H1 (cell line): ENCODE results near the gene SVOPL. TPM values are rescaled to one million over a fixed set of nuclear protein-coding genes. Genes with fewer than 3 reads are reported as not detected.

ENCODE experiments used
- CTCF ChIA-PET: fragments of 300-600 bp; sonication (Branson Sonifier 250); formaldehyde crosslinking; loops from one replicate; lab custom pipeline; 2021; ENCODE audit not compliant: partially characterized antibody; lab: Charles Lee
- POLR2A ChIA-PET: fragments of 300-600 bp; sonication (Branson Sonifier 250); formaldehyde crosslinking; loops from one replicate; lab custom pipeline; 2021; ENCODE audit warnings: inconsistent platforms; ENCODE audit not compliant: partially characterized antibody; lab: Charles Lee
- DNase-seq, 2 experiments: peaks; one replicate each; pipeline versions ENCODE4 v3.0.0 to v3.0.0-alpha.2; 2010 to 2022; ENCODE audit warnings: low spot score in 2 of 2, low read depth in 1 of 2, mixed read lengths in 1 of 2
- FAIRE-seq: peaks from 2 replicates; lab custom pipeline; 2011; peaks lifted over from hg19 to GRCh38; lab: Jason Lieb, UNC
- H2AFZ ChIP-seq: 2 replicates; pipeline ENCODE4 v1.8.1; 2012; ENCODE audit warnings: low read length, inconsistent platforms
- H2AK5ac ChIP-seq: 2 replicates; pipeline ENCODE4 v1.6.1; 2013; ENCODE audit warnings: low read depth, low read length
- H2BK120ac ChIP-seq: replicated peaks from 2 replicates; pipeline ENCODE3; 2013; ENCODE audit warnings: low read depth, low read length, inconsistent platforms
- H2BK12ac ChIP-seq: 2 replicates; pipeline ENCODE4 v1.6.1; 2013; ENCODE audit warnings: low read depth, low read length
- H2BK15ac ChIP-seq: 2 replicates; pipeline ENCODE4 v1.6.1; 2013; ENCODE audit warnings: low read length
- H2BK20ac ChIP-seq: 2 replicates; pipeline ENCODE4 v1.6.1; 2013; ENCODE audit warnings: low read length
- H2BK5ac ChIP-seq: 2 replicates; pipeline ENCODE4 v1.6.1; 2013; ENCODE audit warnings: low read depth, low read length
- H3K14ac ChIP-seq: 2 replicates; pipeline ENCODE4 v1.6.1; 2013; ENCODE audit warnings: inconsistent platforms; ENCODE audit not compliant: insufficient read length
- H3K18ac ChIP-seq: 2 replicates; pipeline ENCODE4 v1.6.1; 2013; ENCODE audit warnings: low read length; ENCODE audit errors: extremely low read depth
- H3K23ac ChIP-seq: 2 replicates; pipeline ENCODE4 v1.6.1; 2013; ENCODE audit warnings: inconsistent platforms; ENCODE audit not compliant: insufficient read length
- H3K23me2 ChIP-seq: 2 replicates; pipeline ENCODE4 v1.6.1; 2013; ENCODE audit warnings: low read depth, low read length
- H3K27ac ChIP-seq: 2 replicates; pipeline ENCODE4 v1.6.1; 2011; ENCODE audit warnings: low read depth, low read length, inconsistent platforms
- H3K27me3 ChIP-seq, 4 experiments: replicated peaks in 1 of 4; 1 replicate in 1 of 4; 2 replicates in 3 of 4; pipeline versions ENCODE4 v1.6.1 to v1.8.1; 2011 to 2013; ENCODE audit warnings: low read length in 3 of 4, mild to moderate bottlenecking in 3 of 4, inconsistent platforms in 2 of 4, mixed read lengths in 2 of 4, moderate library complexity in 1 of 4; ENCODE audit not compliant: control insufficient read depth in 3 of 4, insufficient read depth in 3 of 4; ENCODE audit errors: extremely low read depth in 1 of 4
- H3K36me3 ChIP-seq, 4 experiments: 2 replicates each; pipeline versions ENCODE4 v1.6.1 to v1.8.1; 2011 to 2013; ENCODE audit warnings: mild to moderate bottlenecking in 4 of 4, low read length in 3 of 4, moderate library complexity in 2 of 4, control low read depth in 1 of 4, inconsistent platforms in 1 of 4; ENCODE audit not compliant: insufficient read depth in 4 of 4, control insufficient read depth in 2 of 4
- H3K4ac ChIP-seq: replicated peaks from 2 replicates; pipeline ENCODE3; 2013; ENCODE audit warnings: low read length, low read depth, mixed read lengths, inconsistent platforms; ENCODE audit not compliant: insufficient read length
- H3K4me1 ChIP-seq, 4 experiments: replicated peaks in 1 of 4; 1 replicate in 1 of 4; 2 replicates in 3 of 4; pipeline versions ENCODE4 v1.6.1 to v1.8.1; 2011 to 2013; ENCODE audit warnings: low read length in 3 of 4, inconsistent platforms in 2 of 4, mixed read lengths in 1 of 4; ENCODE audit not compliant: insufficient read depth in 4 of 4, control insufficient read depth in 3 of 4
- H3K4me2 ChIP-seq, 2 experiments: 2 replicates each; pipeline versions ENCODE4 v1.6.1 to v1.8.1; 2011 to 2013; ENCODE audit warnings: low read depth in 2 of 2, low read length in 2 of 2, control low read depth in 1 of 2, inconsistent platforms in 1 of 2, mild to moderate bottlenecking in 1 of 2; ENCODE audit not compliant: insufficient read depth in 1 of 2
- H3K4me3 ChIP-seq, 4 experiments: fragments of 200-600, 300-600 bp in 1 of 4; sonication (generic), shearing (Covaris generic), sonication (Bioruptor Twin) in 1 of 4; 2 replicates each; pipeline versions ENCODE4 v1.5.1 to v1.8.1; 2011 to 2016; ENCODE audit warnings: low read length in 4 of 4, low read depth in 3 of 4, control low read depth in 2 of 4, inconsistent platforms in 2 of 4, mild to moderate bottlenecking in 2 of 4, mixed read lengths in 1 of 4, moderate library complexity in 1 of 4; ENCODE audit not compliant: insufficient read depth in 2 of 4; ENCODE audit errors: extremely low read depth in 1 of 4
- H3K56ac ChIP-seq: replicated peaks from 2 replicates; pipeline ENCODE3; 2013; ENCODE audit warnings: low read depth, mild to moderate bottlenecking, mixed read lengths, low read length, inconsistent platforms; ENCODE audit not compliant: insufficient read length
- H3K79me1 ChIP-seq: 2 replicates; pipeline ENCODE4 v1.6.1; 2013; ENCODE audit warnings: low read depth, low read length, control low read depth
- H3K79me2 ChIP-seq, 2 experiments: 2 replicates each; pipeline versions ENCODE4 v1.6.1 to v1.8.1; 2012 to 2013; ENCODE audit warnings: low read length in 2 of 2, mild to moderate bottlenecking in 2 of 2, inconsistent platforms in 1 of 2; ENCODE audit not compliant: insufficient read depth in 2 of 2, control insufficient read depth in 1 of 2
- H3K9ac ChIP-seq, 4 experiments: replicated peaks in 1 of 4; 1 replicate in 1 of 4; 2 replicates in 3 of 4; pipeline versions ENCODE4 v1.6.1 to v1.8.1; 2011 to 2013; ENCODE audit warnings: low read depth in 3 of 4, low read length in 3 of 4, control low read depth in 2 of 4, mild to moderate bottlenecking in 2 of 4, moderate library complexity in 2 of 4, inconsistent platforms in 1 of 4; ENCODE audit errors: extremely low read depth in 1 of 4
- H3K9me3 ChIP-seq, 2 experiments: 2 replicates each; pipeline versions ENCODE4 v1.6.1 to v1.8.1; 2012 to 2013; ENCODE audit warnings: mild to moderate bottlenecking in 2 of 2, moderate library complexity in 2 of 2, control low read depth in 1 of 2, inconsistent platforms in 1 of 2, low read depth in 1 of 2, low read length in 1 of 2, mixed read lengths in 1 of 2; ENCODE audit not compliant: insufficient read depth in 2 of 2
- H4K20me1 ChIP-seq, 2 experiments: replicated peaks in 1 of 2; 2 replicates each; pipeline versions ENCODE3 to v1.8.1; 2011 to 2013; ENCODE audit warnings: inconsistent platforms in 2 of 2, low read length in 2 of 2, mild to moderate bottlenecking in 1 of 2; ENCODE audit not compliant: insufficient read depth in 2 of 2, control insufficient read depth in 1 of 2
- H4K5ac ChIP-seq: 2 replicates; pipeline ENCODE4 v1.6.1; 2013; ENCODE audit warnings: low read length, low read depth, mixed read lengths, inconsistent platforms; ENCODE audit not compliant: insufficient read length
- H4K8ac ChIP-seq: 2 replicates; pipeline ENCODE4 v1.8.0; 2013; ENCODE audit warnings: mild to moderate bottlenecking, moderate library complexity, low read length, inconsistent platforms; ENCODE audit not compliant: insufficient read depth; ENCODE audit errors: extremely low read depth
- H4K91ac ChIP-seq: replicated peaks from 2 replicates; pipeline ENCODE3; 2013; ENCODE audit warnings: low read length, mixed read lengths, inconsistent platforms; ENCODE audit not compliant: insufficient read length
- CBX8 ChIP-seq: fragments of 300-800, 300-1000 bp; sonication (generic); IDR thresholded peaks from 2 replicates; pipeline ENCODE4 v1.7.1; 2016; ENCODE audit warnings: low read depth, low read length, borderline replicate concordance
- CREB1 ChIP-seq: IDR thresholded peaks from 2 replicates; pipeline ENCODE4 v1.6.1; 2012; ENCODE audit warnings: inconsistent platforms
- MAX ChIP-seq: IDR thresholded peaks from 2 replicates; pipeline ENCODE4 v1.6.1; 2012; ENCODE audit warnings: inconsistent platforms
- NANOG ChIP-seq: IDR thresholded peaks from 2 replicates; pipeline ENCODE4 v1.6.1; 2011; ENCODE audit warnings: low read length, low read depth, mild to moderate bottlenecking, inconsistent platforms; ENCODE audit not compliant: insufficient read depth, poor library complexity, severe bottlenecking
- WGBS, 2 experiments: shearing (Covaris generic) in 1 of 2; methylation state at CpG; one replicate each; pipeline versions ENCODE4 v1.1.6 to v1.1.7; 2013 to 2015; ENCODE audit warnings: low lambda C conversion rate in 2 of 2, mixed read lengths in 2 of 2, inconsistent platforms in 1 of 2, low coverage in 1 of 2, missing lambda C conversion rate in 1 of 2; ENCODE audit not compliant: insufficient replicate concordance in 2 of 2, insufficient coverage in 1 of 2, insufficient read length in 1 of 2; ENCODE audit errors: extremely low coverage in 1 of 2, missing lambda C conversion rate in 1 of 2; 5-methylcytosine and 5-hydroxymethylcytosine counted together
- polyA plus RNA-seq, 7 experiments: library from polyadenylated mRNA; depleted of rRNA in 3 of 7; stranded (reverse) in 5 of 7; unstranded in 2 of 7; fragments of >200 nt in 5 of 7; fragments of 200-250 nt in 2 of 7; gene quantifications; 1 replicate in 5 of 7; 2 replicates in 1 of 7; 4 replicates in 1 of 7; pipeline versions ENCODE4 v1.2.1 to v1.2.3, GENCODE V29; 2011 to 2013; ENCODE audit warnings: missing spikeins in 2 of 7, mixed read lengths in 2 of 7
- total RNA-seq: library from RNA; stranded (reverse); fragmentation: NEBNext Ultra II Directional; extraction: Animal tissue kit (Norgen Biotek cat#: 25700); gene quantifications from 2 replicates; pipeline ENCODE4 v1.2.1, GENCODE V29; 2021

Gene SVOPL
- total and polyA plus RNA-seq, 2 of the 8 experiments (the other 6 are each of a cell fraction or from before 2014, with no cell fraction given), result 1.1 to 1.4 TPM

DNA sequence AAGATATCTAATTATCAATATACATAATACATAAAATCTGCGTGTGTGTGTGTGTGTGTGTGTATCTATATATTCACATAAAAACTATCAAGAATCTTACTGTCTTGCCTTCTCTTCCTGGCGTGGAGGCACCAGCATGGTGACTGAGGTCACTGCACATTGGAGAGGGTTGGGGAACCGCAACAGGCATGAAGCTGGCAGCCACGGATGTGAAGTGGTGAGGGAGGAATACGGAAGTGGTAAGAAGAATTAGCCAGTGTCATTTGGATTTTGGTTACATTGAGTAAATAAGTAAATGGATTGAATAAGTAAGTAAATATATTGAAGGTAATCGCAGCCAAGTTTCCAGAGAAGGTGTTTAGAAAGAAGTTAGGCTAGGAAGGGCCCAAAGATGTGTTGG is 156.0 kb downstream of the SVOPL start:
- Histone ChIP-seq H2BK20ac (no peak overlapping the region), H3K23me2 (peaks cover 2% of the 10 kb centered on the region; the same call in 1 of the 2 replicates), H3K56ac (no peak overlapping the region), H4K8ac (no peak overlapping the region), H4K5ac (no peak overlapping the region), H4K20me1 (no peaks in the 10 kb centered on the region), H3K14ac (no peak overlapping the region), H2BK120ac (no peak overlapping the region), H3K4me1 (no peaks in the 10 kb centered on the region), H2AFZ (no peak overlapping the region), H3K27ac (no peak overlapping the region), H3K27me3 (no peaks in the 10 kb centered on the region), H3K36me3 (peaks cover 13 to 100% (median 63%) of the 10 kb centered on the region in 4 experiments), H2BK15ac (no peak overlapping the region), H3K18ac (no peak overlapping the region), H4K91ac (no peak overlapping the region), H3K9ac (no peak overlapping the region), H2BK5ac (no peak overlapping the region), H3K79me1 (no peaks in the 10 kb centered on the region; the same call in 1 of the 2 replicates), H2BK12ac (no peak overlapping the region), H3K4ac (no peak overlapping the region), H2AK5ac (no peak overlapping the region), H3K4me2 (no peak overlapping the region), H3K79me2 (peaks cover 0 to 84% of the 10 kb centered on the region in 2 experiments; a peak in 3 of 4 replicates), H3K23ac (no peak overlapping the region), H3K9me3 (no peaks in the 10 kb centered on the region), H3K4me3 (no peak overlapping the region)
- WGBS, 2 experiments, result 69 to 100% methylated on average over 1 to 6 of the region's 6 CpGs
- CTCF ChIA-PET, result no interaction called here
- TF ChIP-seq MAX, result no peak
- no peak for TF ChIP-seq CBX8
- no peak for TF ChIP-seq CREB1
- TF ChIP-seq NANOG, result no peak
- POLR2A ChIA-PET, result no interaction called here
- FAIRE-seq (no peak), DNase-seq (no peak)
